Neural progenitor cell (in vitro differentiated cells): ENCODE results near the gene MRPL19. TPM values are rescaled to one million over a fixed set of nuclear protein-coding genes. Genes with fewer than 3 reads are reported as not detected.

Source experiments
- DNase-seq: peaks from one replicate; pipeline ENCODE4 v3.0.0-alpha.2; 2016; ENCODE audit warnings: low spot score
- H2AFZ ChIP-seq: fragments of 200-600 bp; sonication (generic); replicated peaks from 2 replicates; pipeline ENCODE4 v1.6.1; 2016; ENCODE audit warnings: antibody characterized with exemption
- H3F3A ChIP-seq: fragments of 200-600 bp; sonication (generic); 2 replicates; pipeline ENCODE4 v1.6.1; 2016; ENCODE audit warnings: antibody characterized with exemption, low read depth
- H3K27ac ChIP-seq: fragments of 200-600 bp; sonication (generic); 2 replicates; pipeline ENCODE4 v1.5.1; 2016; ENCODE audit warnings: mild to moderate bottlenecking
- H3K27me3 ChIP-seq: fragments of 200-600 bp; sonication (generic); 2 replicates; pipeline ENCODE4 v1.6.1; 2016; ENCODE audit warnings: mild to moderate bottlenecking, moderate library complexity
- H3K36me3 ChIP-seq: fragments of 200-600 bp; sonication (generic); 2 replicates; pipeline ENCODE4 v1.5.1; 2016
- H3K4me1 ChIP-seq: fragments of 200-600 bp; sonication (generic); 2 replicates; pipeline ENCODE4 v1.6.1; 2016; ENCODE audit warnings: mixed run types
- H3K4me2 ChIP-seq: fragments of 200-600 bp; sonication (generic); 2 replicates; pipeline ENCODE4 v1.6.1; 2016
- H3K4me3 ChIP-seq: fragments of 200-600 bp; sonication (generic); 2 replicates; pipeline ENCODE4 v1.5.1; 2016
- H3K79me2 ChIP-seq: fragments of 200-600 bp; sonication (generic); 2 replicates; pipeline ENCODE4 v1.6.1; 2016; ENCODE audit warnings: low read depth
- H3K9ac ChIP-seq: fragments of 200-600 bp; sonication (generic); 2 replicates; pipeline ENCODE4 v1.6.1; 2016
- H3K9me3 ChIP-seq: fragments of 200-600 bp; sonication (generic); 2 replicates; pipeline ENCODE4 v1.5.1; 2016; ENCODE audit warnings: low read depth
- H4K20me1 ChIP-seq: fragments of 200-600 bp; sonication (generic); 2 replicates; pipeline ENCODE4 v1.6.1; 2016; ENCODE audit warnings: low read depth
- H3K27ac Mint-ChIP-seq: 3 replicates; pipeline ENCODE4 v1.8.0; 2021; ENCODE audit warnings: mixed read lengths
- H3K27me3 Mint-ChIP-seq: 2 replicates; pipeline ENCODE4 v1.8.0; 2022; ENCODE audit warnings: low read depth, mild to moderate bottlenecking, inconsistent platforms, moderate library complexity, mixed read lengths; ENCODE audit not compliant: insufficient read depth
- H3K36me3 Mint-ChIP-seq: 3 replicates; pipeline ENCODE4 v1.8.0; 2021; ENCODE audit warnings: mixed read lengths
- H3K4me1 Mint-ChIP-seq: 3 replicates; pipeline ENCODE4 v1.8.0; 2021; ENCODE audit warnings: mixed read lengths
- H3K4me3 Mint-ChIP-seq: 3 replicates; pipeline ENCODE4 v1.8.0; 2021; ENCODE audit warnings: mild to moderate bottlenecking, moderate library complexity, mixed read lengths
- H3K9me3 Mint-ChIP-seq: 3 replicates; pipeline ENCODE4 v1.8.0; 2020; ENCODE audit warnings: mixed read lengths
- EZH2 ChIP-seq: fragments of 200-600 bp; sonication (generic); IDR thresholded peaks from 2 replicates; pipeline ENCODE4 v1.6.1; 2017; ENCODE audit warnings: antibody characterized with exemption, mild to moderate bottlenecking, moderate library complexity
- EZH2phosphoT487 ChIP-seq: fragments of 200-600 bp; sonication (generic); IDR thresholded peaks from 2 replicates; pipeline ENCODE4 v1.6.1; 2017; ENCODE audit warnings: antibody characterized with exemption
- total RNA-seq: library from RNA; depleted of rRNA; stranded (reverse); fragments of >200 nt; gene quantifications from 2 replicates; pipeline ENCODE4 v1.2.3, GENCODE V29; 2015; ENCODE audit warnings: low replicate concordance
- TF ChIP-seq, protein P1 (sequence below): fragments of 200-600 bp; sonication (generic); IDR thresholded peaks from 2 replicates; pipeline ENCODE4 v1.5.1; 2017; ENCODE audit warnings: antibody characterized with exemption, mild to moderate bottlenecking

The MRPL19 gene
- total RNA-seq, 1 donor from 2014 or later = 80.4 TPM

DNA sequence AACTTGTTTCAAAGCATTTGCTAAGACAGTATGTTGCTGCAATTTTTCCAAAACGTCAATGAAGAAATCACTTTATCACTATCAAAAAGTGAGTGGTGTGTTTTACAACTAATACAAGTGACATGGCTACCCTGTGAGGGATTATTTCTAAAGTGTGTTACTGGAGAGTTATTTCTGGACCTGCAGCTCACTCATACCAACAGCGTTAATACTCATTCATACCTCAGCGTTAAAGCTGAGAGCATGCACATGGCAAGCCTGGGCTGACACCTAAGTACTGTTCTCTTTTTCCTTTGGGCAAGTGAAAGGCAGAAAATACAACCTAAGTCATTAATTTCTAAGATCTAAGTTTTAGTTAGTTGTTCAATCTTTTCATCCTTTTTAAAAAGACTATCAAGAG, 13.0 kb upstream of the MRPL19 start:
- Histone ChIP-seq H3K27me3 (no peaks in the 10 kb centered on the region), H4K20me1 (no peaks in the 10 kb centered on the region), H3K9ac (no peak overlapping the region), H3K9me3 (no peaks in the 10 kb centered on the region), H3K36me3 (no peaks in the 10 kb centered on the region), H3K4me2 (no peak overlapping the region), H2AFZ (no peak overlapping the region), H3F3A (no peaks in the 10 kb centered on the region), H3K4me1 (peaks cover 16% of the 10 kb centered on the region), H3K4me3 (no peak overlapping the region), H3K79me2 (no peaks in the 10 kb centered on the region), H3K27ac (no peak overlapping the region)
- Mint-ChIP-seq H3K9me3 (no peaks in the 10 kb centered on the region), H3K4me1 (peaks cover 10% of the 10 kb centered on the region), H3K27ac (no peak overlapping the region), H3K4me3 (no peak overlapping the region), H3K27me3 (no peaks in the 10 kb centered on the region), H3K36me3 (no peaks in the 10 kb centered on the region)
- TF ChIP-seq EZH2phosphoT487 (no peak), EZH2 (no peak)
- TF ChIP-seq, protein P1, sequence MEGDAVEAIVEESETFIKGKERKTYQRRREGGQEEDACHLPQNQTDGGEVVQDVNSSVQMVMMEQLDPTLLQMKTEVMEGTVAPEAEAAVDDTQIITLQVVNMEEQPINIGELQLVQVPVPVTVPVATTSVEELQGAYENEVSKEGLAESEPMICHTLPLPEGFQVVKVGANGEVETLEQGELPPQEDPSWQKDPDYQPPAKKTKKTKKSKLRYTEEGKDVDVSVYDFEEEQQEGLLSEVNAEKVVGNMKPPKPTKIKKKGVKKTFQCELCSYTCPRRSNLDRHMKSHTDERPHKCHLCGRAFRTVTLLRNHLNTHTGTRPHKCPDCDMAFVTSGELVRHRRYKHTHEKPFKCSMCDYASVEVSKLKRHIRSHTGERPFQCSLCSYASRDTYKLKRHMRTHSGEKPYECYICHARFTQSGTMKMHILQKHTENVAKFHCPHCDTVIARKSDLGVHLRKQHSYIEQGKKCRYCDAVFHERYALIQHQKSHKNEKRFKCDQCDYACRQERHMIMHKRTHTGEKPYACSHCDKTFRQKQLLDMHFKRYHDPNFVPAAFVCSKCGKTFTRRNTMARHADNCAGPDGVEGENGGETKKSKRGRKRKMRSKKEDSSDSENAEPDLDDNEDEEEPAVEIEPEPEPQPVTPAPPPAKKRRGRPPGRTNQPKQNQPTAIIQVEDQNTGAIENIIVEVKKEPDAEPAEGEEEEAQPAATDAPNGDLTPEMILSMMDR = no peak
- DNase-seq = no peak

DNA sequence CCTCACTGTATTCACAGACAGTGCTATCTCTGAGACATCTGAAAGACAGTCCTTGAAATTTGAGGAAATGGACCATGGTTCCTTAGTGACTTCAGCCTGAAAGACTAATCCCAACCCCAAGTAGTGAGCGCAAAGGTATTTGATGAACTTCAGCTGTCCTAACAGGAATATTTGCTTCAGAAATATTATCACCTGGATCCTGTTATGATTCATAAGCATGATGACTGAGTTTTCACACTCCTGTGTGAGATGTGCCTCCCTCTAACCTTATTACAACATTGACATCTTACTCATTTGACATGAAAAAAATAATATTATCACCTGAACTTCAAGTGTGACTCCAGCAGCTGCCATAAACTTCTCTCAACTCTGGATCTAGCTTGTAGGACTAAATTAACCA, 11.6 kb upstream of the MRPL19 start:
- no peak for TF ChIP-seq EZH2phosphoT487
- TF ChIP-seq EZH2 = no peak
- TF ChIP-seq, protein P1 = no peak
- Mint-ChIP-seq H3K27ac (no peak overlapping the region), H3K36me3 (no peaks in the 10 kb centered on the region), H3K27me3 (no peaks in the 10 kb centered on the region), H3K4me3 (no peak overlapping the region), H3K9me3 (no peaks in the 10 kb centered on the region), H3K4me1 (peaks cover 10% of the 10 kb centered on the region)
- no peak for DNase-seq
- no peak overlapping the region for H3K9ac ChIP-seq
- no peak overlapping the region for H3K27ac ChIP-seq
- H4K20me1 ChIP-seq = no peaks in the 10 kb centered on the region
- no peak overlapping the region for H3K4me3 ChIP-seq
- no peak overlapping the region for H2AFZ ChIP-seq
- no peaks in the 10 kb centered on the region for H3F3A ChIP-seq
- no peaks in the 10 kb centered on the region for H3K79me2 ChIP-seq
- no peaks in the 10 kb centered on the region for H3K36me3 ChIP-seq
- H3K4me2 ChIP-seq = no peak overlapping the region
- H3K9me3 ChIP-seq = no peaks in the 10 kb centered on the region
- no peaks in the 10 kb centered on the region for H3K27me3 ChIP-seq
- peaks cover 16% of the 10 kb centered on the region for H3K4me1 ChIP-seq

DNA sequence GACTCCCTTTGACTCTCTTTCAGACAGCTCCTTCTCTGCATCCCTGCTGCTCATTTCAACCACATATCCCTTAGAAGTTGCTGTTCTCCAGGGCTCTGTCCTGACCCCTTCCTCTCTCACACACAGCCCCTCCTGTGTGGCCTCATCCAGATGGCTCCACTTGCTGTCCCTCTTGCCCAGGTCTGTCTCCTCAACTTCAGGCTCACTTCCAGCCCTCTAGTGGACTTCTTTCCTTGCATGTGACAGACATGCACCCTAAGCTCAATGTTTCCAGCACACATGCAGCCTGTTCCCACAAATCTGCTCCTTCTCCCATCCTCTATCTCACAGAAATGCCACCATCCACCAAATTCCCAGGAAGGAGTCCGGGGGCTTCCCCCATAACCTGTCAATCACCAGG, 9.0 kb upstream of the MRPL19 start:
- H3K4me1 ChIP-seq = peaks cover 3% of the 10 kb centered on the region
- no peak for TF ChIP-seq EZH2
- TF ChIP-seq, protein P1 = no peak
- TF ChIP-seq EZH2phosphoT487 = no peak
- H3K4me2 ChIP-seq = no peak overlapping the region
- H3K4me1 Mint-ChIP-seq = peaks cover 6% of the 10 kb centered on the region
- no peak overlapping the region for H3K4me3 Mint-ChIP-seq
- no peak overlapping the region for H3K9ac ChIP-seq
- H3K4me3 ChIP-seq = no peak overlapping the region
- no peaks in the 10 kb centered on the region for H3K36me3 Mint-ChIP-seq
- H3K79me2 ChIP-seq = no peaks in the 10 kb centered on the region
- no peak overlapping the region for H3K27ac ChIP-seq
- H3K27me3 ChIP-seq = no peaks in the 10 kb centered on the region
- H3F3A ChIP-seq = no peaks in the 10 kb centered on the region
- H3K27me3 Mint-ChIP-seq = no peaks in the 10 kb centered on the region
- DNase-seq = no peak
- no peak overlapping the region for H3K27ac Mint-ChIP-seq
- no peak overlapping the region for H2AFZ ChIP-seq
- H3K9me3 ChIP-seq = no peaks in the 10 kb centered on the region
- no peaks in the 10 kb centered on the region for H4K20me1 ChIP-seq
- H3K9me3 Mint-ChIP-seq = no peaks in the 10 kb centered on the region
- H3K36me3 ChIP-seq = no peaks in the 10 kb centered on the region
